ENCODE results near the gene IL34. TPM values are rescaled to one million over a fixed set of nuclear protein-coding genes. Genes with fewer than 3 reads are reported as not detected.
"Not testable (repeated sequence)": the region's sequence is repeated elsewhere in the genome, so short reads cannot be mapped to it uniquely, and the experiment has no call there.

The IL34 gene
- total RNA-seq, 2 experiments from 2014 or later, result not detected

DNA sequence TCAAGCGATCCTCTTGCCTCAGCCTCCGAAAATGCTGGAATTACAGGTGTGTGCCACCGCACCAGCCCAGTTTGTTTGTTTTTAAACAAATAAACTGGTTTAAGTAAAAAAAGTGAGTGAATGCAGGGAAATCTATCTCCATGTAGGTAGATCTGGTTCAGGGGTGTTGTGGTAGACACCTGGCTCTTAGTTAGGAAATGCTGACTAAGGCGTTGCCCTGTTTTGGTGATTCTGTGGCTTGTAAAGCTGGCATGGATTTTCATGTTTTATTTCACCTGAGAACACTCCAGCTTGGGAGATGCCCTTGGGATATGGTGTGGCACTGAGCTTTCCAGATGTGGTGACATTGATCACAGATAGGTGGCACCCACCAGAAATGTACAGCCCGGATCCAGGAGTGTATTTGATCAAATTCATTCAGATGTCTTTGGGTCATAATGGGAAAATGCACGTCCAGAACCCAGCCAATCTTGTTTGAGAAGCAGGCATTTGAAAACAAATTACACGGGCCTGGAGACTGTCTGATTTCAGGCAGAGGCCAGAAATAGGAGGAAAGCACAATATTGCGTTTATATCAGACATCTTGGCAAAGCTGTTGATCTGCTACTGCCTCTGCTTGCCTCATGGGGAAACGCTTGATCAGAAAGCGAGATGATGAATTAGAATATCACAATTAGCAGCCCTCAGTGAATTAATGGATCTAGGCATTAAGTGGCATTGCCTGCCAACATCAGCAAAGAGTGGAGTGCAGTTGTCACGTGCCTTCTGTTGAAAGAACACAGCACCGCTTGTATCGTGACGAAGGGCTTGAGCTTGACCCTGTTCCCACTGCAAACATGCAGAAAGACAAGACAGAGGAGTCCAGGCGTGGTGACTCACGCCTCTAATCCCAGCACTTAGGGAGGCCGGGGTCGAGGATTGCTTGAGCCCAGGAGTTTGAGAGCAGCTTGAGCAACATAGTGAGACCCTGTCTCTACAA lies 7.3 kb upstream of the IL34 start:
- no peaks in the 10 kb centered on the region for H4K20me1 ChIP-seq (ENCODE audit: insufficient read depth, low read length)
- no peaks in the 10 kb centered on the region for H3K79me2 ChIP-seq (ENCODE audit: insufficient read depth, low read depth, low read length)
- intact Hi-C loops (cut with micrococcal nuclease; ENCODE audit: unreplicated experiment), result no loop called here
- no peak for TF ChIP-seq EZH2phosphoT487 (IDR thresholded peaks at IDR 0.05; ENCODE audit: borderline replicate concordance, low read depth, low read length)
- TF ChIP-seq, protein P1, sequence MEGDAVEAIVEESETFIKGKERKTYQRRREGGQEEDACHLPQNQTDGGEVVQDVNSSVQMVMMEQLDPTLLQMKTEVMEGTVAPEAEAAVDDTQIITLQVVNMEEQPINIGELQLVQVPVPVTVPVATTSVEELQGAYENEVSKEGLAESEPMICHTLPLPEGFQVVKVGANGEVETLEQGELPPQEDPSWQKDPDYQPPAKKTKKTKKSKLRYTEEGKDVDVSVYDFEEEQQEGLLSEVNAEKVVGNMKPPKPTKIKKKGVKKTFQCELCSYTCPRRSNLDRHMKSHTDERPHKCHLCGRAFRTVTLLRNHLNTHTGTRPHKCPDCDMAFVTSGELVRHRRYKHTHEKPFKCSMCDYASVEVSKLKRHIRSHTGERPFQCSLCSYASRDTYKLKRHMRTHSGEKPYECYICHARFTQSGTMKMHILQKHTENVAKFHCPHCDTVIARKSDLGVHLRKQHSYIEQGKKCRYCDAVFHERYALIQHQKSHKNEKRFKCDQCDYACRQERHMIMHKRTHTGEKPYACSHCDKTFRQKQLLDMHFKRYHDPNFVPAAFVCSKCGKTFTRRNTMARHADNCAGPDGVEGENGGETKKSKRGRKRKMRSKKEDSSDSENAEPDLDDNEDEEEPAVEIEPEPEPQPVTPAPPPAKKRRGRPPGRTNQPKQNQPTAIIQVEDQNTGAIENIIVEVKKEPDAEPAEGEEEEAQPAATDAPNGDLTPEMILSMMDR (conservative IDR thresholded peaks at IDR 0.05; ENCODE audit: low read length), result no peak
- ChIA-PET POLR2A (interaction anchor here (0.6 kb wide), 1 partner anchor 27 kb away, joined by 5 read pairs; no protein-coding TSS in a partner anchor), CTCF (ENCODE audit: unreplicated experiment) (no interaction called here)
- no peaks in the 10 kb centered on the region for H3K9me3 ChIP-seq (ENCODE audit: low read length)
- no peak overlapping the region for H3K4me3 ChIP-seq (ENCODE audit: low read depth, low read length, poor library complexity, severe bottlenecking)
- H3K9me2 ChIP-seq (ENCODE audit: insufficient read depth, low read length), result no peaks in the 10 kb centered on the region
- no peak for DNase-seq (ENCODE audit: low spot score)
- H2AFZ ChIP-seq (ENCODE audit: low read length), result no peak overlapping the region
- H3K4me1 ChIP-seq (ENCODE audit: insufficient read depth, low read length, poor library complexity, severe bottlenecking), result no peaks in the 10 kb centered on the region
- H3K4me2 ChIP-seq (ENCODE audit: low read length), result no peak overlapping the region
- H3K36me3 ChIP-seq (ENCODE audit: insufficient read depth, low read length), result no peaks in the 10 kb centered on the region
- H3K27ac ChIP-seq (ENCODE audit: low read depth, low read length, poor library complexity, severe bottlenecking), result no peak overlapping the region
- BruUV-seq (replicated peaks), result no TSS peak

DNA sequence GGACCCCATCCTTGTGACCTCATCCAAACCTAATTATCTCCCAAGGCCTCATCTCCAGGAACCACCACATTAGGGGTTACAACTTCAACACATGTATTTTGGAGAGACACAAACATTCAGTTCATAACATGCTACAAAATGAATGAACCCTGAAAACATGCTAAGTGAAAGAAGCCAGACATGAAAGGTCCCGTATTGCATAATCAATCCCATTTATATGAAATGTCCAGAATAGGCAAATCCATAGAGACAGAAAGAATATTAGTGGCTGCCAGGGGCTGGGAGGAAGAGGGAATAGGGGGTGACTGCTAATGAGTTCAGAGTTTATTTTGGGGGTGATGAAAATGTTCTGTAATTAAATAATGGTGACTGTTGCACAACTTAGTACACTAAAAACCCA lies 3.7 kb upstream of the IL34 start:
- Histone ChIP-seq H2AFZ (ENCODE audit: low read length) (no peak overlapping the region), H3K4me2 (ENCODE audit: low read length) (no peak overlapping the region), H3K27ac (ENCODE audit: low read depth, low read length, poor library complexity, severe bottlenecking) (no peak overlapping the region), H4K20me1 (ENCODE audit: insufficient read depth, low read length) (no peaks in the 10 kb centered on the region), H3K4me1 (ENCODE audit: insufficient read depth, low read length, poor library complexity, severe bottlenecking) (no peaks in the 10 kb centered on the region), H3K36me3 (ENCODE audit: insufficient read depth, low read length) (no peaks in the 10 kb centered on the region), H3K9me3 (ENCODE audit: low read length) (no peaks in the 10 kb centered on the region), H3K4me3 (ENCODE audit: low read depth, low read length, poor library complexity, severe bottlenecking) (no peak overlapping the region), H3K9me2 (ENCODE audit: insufficient read depth, low read length) (no peaks in the 10 kb centered on the region), H3K79me2 (ENCODE audit: insufficient read depth, low read depth, low read length) (no peaks in the 10 kb centered on the region)
- intact Hi-C loops (cut with micrococcal nuclease; ENCODE audit: unreplicated experiment), result no loop called here
- no TSS peak for BruUV-seq (replicated peaks)
- ChIA-PET CTCF (ENCODE audit: unreplicated experiment) (no interaction called here), POLR2A (no interaction called here)
- TF ChIP-seq, protein P1 (conservative IDR thresholded peaks at IDR 0.05; ENCODE audit: low read length), result no peak
- TF ChIP-seq EZH2phosphoT487 (IDR thresholded peaks at IDR 0.05; ENCODE audit: borderline replicate concordance, low read depth, low read length), result no peak
- no peak for DNase-seq (ENCODE audit: low spot score)

DNA sequence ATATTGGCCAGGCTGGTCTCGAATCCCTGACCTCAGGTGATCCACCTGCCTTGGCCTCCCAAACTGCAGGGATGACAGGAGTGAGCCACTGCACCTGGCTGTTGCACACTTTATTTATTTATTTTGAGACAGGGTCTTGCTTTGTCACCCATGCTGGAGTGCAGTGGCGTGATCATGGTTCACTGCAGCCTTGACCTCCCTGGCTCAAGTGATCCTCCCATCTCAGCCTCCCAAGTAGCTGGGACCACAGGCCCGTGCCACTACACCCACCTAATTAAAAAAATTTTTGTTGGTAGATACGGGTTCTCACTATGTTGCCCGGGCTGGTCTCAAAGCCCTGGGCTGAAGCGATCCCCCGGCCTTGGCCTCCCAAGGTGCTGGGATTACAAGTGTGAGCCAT lies 3.1 kb upstream of the IL34 start:
- H3K9me3 ChIP-seq (ENCODE audit: low read length); H3K4me3 ChIP-seq (ENCODE audit: low read depth, low read length, poor library complexity, severe bottlenecking); H3K9me2 ChIP-seq (ENCODE audit: insufficient read depth, low read length); CTCF ChIA-PET (ENCODE audit: unreplicated experiment); BruUV-seq (replicated peaks); intact Hi-C loops (cut with micrococcal nuclease; ENCODE audit: unreplicated experiment); H3K4me1 ChIP-seq (ENCODE audit: insufficient read depth, low read length, poor library complexity, severe bottlenecking); H2AFZ ChIP-seq (ENCODE audit: low read length); H3K79me2 ChIP-seq (ENCODE audit: insufficient read depth, low read depth, low read length); H3K27ac ChIP-seq (ENCODE audit: low read depth, low read length, poor library complexity, severe bottlenecking); H3K4me2 ChIP-seq (ENCODE audit: low read length); H3K36me3 ChIP-seq (ENCODE audit: insufficient read depth, low read length); POLR2A ChIA-PET; H4K20me1 ChIP-seq (ENCODE audit: insufficient read depth, low read length); DNase-seq (ENCODE audit: low spot score): not testable (repeated sequence)

All from OCI-LY7 (cell line).